Subcutaneous adipose tissue (tissue), 4 donors: ENCODE results near the gene ANKK1. TPM values are rescaled to one million over a fixed set of nuclear protein-coding genes. Genes with fewer than 3 reads are reported as not detected.

Experiments used
- CTCF ChIP-seq: fragments of 450-650 bp; IDR thresholded peaks from one replicate; pipeline ENCODE4 v1.5.1; 2016; ENCODE audit warnings: low read depth, mild to moderate bottlenecking, control low read depth, antibody characterized with exemption, moderate library complexity
- total RNA-seq, 4 donors: library from RNA; depleted of rRNA; stranded (reverse); fragments of >200 nt; gene quantifications; one replicate each; pipeline ENCODE4 v1.1.0, GENCODE V29; 2016

Gene ANKK1
- total RNA-seq, 4 donors from 2014 or later: 0.57 to 0.66 TPM; not detected in 2

GRCh38 chr11:113392236-113392921 is 4.8 kb downstream of the ANKK1 start:
- TF ChIP-seq CTCF: no peak

GRCh38 chr11:113393501-113393985 is 6.0 kb downstream of the ANKK1 start:
- no peak for TF ChIP-seq CTCF

GRCh38 chr11:113394919-113395318 is 7.3 kb downstream of the ANKK1 start:
- no peak for TF ChIP-seq CTCF

- TF ChIP-seq CTCF: no peak
These were observed 8.3 kb downstream of the ANKK1 start for GRCh38 chr11:113395782-113396336.

GRCh38 chr11:113396690-113397089 is 9.1 kb downstream of the ANKK1 start:
- TF ChIP-seq CTCF: no peak

- no peak for TF ChIP-seq CTCF
These were observed 9.6 kb downstream of the ANKK1 start for GRCh38 chr11:113397212-113397611.

- no peak for TF ChIP-seq CTCF
These were observed 10.2 kb downstream of the ANKK1 start for GRCh38 chr11:113397821-113398220.
